Lung (tissue), 12 donors: ENCODE results near the gene CD69. TPM values are rescaled to one million over a fixed set of nuclear protein-coding genes. Genes with fewer than 3 reads are reported as not detected.
"Not testable (repeated sequence)": the region's sequence is repeated elsewhere in the genome, so short reads cannot be mapped to it uniquely, and the experiment has no call there.

Experiments used
- ATAC-seq: fragments of 200-7000 bp; cut with Tn5 transposase; one replicate; pipeline ENCODE4 v1.9.1; 2020; ENCODE audit warnings: moderate number of reproducible peaks; ENCODE audit not compliant: insufficient read depth, low FRiP score
- DNase-seq, 3 donors: peaks; one replicate each; pipeline ENCODE4 v3.0.0-alpha.2; 2013 to 2017
- H3K27ac ChIP-seq, 2 donors: one replicate each; pipeline ENCODE4 v1.5.1; 2013; ENCODE audit warnings: mild to moderate bottlenecking in 2 of 2, moderate library complexity in 2 of 2, control low read depth in 1 of 2, inconsistent platforms in 1 of 2, low read depth in 1 of 2, low read length in 1 of 2
- H3K27me3 ChIP-seq, 3 donors: one replicate each; pipeline ENCODE4 v1.5.1; 2013; ENCODE audit warnings: low read length in 2 of 3; ENCODE audit not compliant: control insufficient read depth in 3 of 3, insufficient read depth in 3 of 3
- H3K36me3 ChIP-seq, 4 donors: one replicate each; pipeline ENCODE4 v1.5.1; 2013; ENCODE audit warnings: low read length in 4 of 4, mild to moderate bottlenecking in 1 of 4, moderate library complexity in 1 of 4; ENCODE audit not compliant: control insufficient read depth in 4 of 4, insufficient read depth in 4 of 4
- H3K4me1 ChIP-seq, 5 donors: one replicate each; pipeline ENCODE4 v1.5.1; 2013; ENCODE audit warnings: low read length in 5 of 5, mild to moderate bottlenecking in 2 of 5, moderate library complexity in 1 of 5; ENCODE audit not compliant: control insufficient read depth in 5 of 5, insufficient read depth in 5 of 5
- H3K4me3 ChIP-seq: one replicate; pipeline ENCODE4 v1.5.1; 2013; ENCODE audit warnings: mild to moderate bottlenecking, control low read depth, moderate library complexity
- H3K9ac ChIP-seq, 2 donors: one replicate each; pipeline ENCODE4 v1.5.1; 2013; ENCODE audit warnings: low read length in 2 of 2, control low read depth in 1 of 2; ENCODE audit not compliant: insufficient read depth in 1 of 2
- H3K9me3 ChIP-seq, 4 donors: one replicate each; pipeline ENCODE4 v1.5.1; 2013; ENCODE audit warnings: low read length in 3 of 4, mild to moderate bottlenecking in 1 of 4, moderate library complexity in 1 of 4; ENCODE audit not compliant: control insufficient read depth in 4 of 4, insufficient read depth in 3 of 4
- WGBS, 2 donors: extraction: QIAGEN DNeasy Blood & Tissue Kit; methylation state at CpG; one replicate each; pipeline ENCODE4 v1.1.7; 2013; 5-methylcytosine and 5-hydroxymethylcytosine counted together
- polyA plus RNA-seq, 2 donors: library from polyadenylated mRNA; stranded (reverse); fragments of 200-250 nt; gene quantifications; one replicate each; pipeline ENCODE4 v1.2.1, GENCODE V29; 2013
- total RNA-seq, 2 donors: library from RNA; depleted of rRNA in 1 of 2; stranded (reverse); fragments of >200 nt in 1 of 2; gene quantifications; one replicate each; pipeline ENCODE4 v1.2.1, GENCODE V29; 2014 to 2021
- TF ChIP-seq, protein P1 (sequence below): IDR thresholded peaks from 2 replicates; pipeline ENCODE4 v1.5.1; 2012; ENCODE audit warnings: mild to moderate bottlenecking; ENCODE audit errors: control extremely low read depth, extremely low read depth
- donor health status: control.
- donor health status: control.
- donor health status: Bipolar disorder and iron deficiency.
- donor health status: healthy.
- donor health status: DM: yes; HTN: yes; CAD: no.

Gene CD69
- total and polyA plus RNA-seq, 4 donors, result 3.9 to 17.4 (median 9.7) TPM

DNA sequence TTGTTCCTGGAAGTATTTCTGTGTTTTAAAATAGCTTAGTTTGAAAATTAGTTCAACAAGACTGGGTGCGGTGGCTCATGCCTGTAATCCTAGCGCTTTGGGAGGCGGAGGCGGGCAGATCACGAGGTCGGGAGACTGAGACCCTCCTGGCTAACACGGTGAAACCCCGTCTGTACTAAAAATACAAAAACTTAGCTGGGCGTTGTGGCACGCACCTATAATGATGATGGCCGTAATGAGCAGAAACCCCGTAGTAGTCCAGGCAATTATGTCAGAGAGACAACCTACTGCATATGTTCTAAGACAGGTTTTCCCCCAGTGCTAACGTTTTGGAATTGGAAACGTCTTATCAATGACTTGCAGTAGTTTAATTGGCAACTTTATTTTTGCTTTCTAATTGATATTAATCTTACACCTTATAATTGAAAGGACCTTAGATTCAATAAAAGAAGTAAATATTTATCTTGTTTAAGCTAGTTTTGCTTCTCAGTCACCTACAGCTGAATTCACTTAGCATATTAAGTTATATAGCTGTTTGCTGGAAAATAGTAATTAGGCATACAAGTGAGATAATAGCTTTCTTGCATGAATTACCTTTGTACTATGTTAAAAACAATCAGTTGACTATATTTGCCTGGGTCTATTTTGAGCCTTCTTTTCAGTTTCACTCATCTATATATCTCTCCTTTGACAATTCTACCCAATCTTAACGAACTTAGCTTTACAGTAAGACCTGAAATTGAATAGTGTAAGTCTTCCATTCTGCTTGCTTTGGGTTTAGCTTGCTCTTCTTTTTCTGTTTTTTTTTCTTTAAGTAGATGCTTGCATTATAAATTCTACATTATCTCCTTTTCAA is 43.4 kb downstream of the CD69 start:
- Histone ChIP-seq H3K27me3 (no peaks in the 10 kb centered on the region), H3K27ac (no peak overlapping the region), H3K4me3 (no peak overlapping the region), H3K4me1 (peaks cover 0 to 14% (median 0%) of the 10 kb centered on the region in 5 donors), H3K9me3 (no peaks in the 10 kb centered on the region), H3K9ac (no peak overlapping the region), H3K36me3 (no peaks in the 10 kb centered on the region)
- TF ChIP-seq, protein P1, sequence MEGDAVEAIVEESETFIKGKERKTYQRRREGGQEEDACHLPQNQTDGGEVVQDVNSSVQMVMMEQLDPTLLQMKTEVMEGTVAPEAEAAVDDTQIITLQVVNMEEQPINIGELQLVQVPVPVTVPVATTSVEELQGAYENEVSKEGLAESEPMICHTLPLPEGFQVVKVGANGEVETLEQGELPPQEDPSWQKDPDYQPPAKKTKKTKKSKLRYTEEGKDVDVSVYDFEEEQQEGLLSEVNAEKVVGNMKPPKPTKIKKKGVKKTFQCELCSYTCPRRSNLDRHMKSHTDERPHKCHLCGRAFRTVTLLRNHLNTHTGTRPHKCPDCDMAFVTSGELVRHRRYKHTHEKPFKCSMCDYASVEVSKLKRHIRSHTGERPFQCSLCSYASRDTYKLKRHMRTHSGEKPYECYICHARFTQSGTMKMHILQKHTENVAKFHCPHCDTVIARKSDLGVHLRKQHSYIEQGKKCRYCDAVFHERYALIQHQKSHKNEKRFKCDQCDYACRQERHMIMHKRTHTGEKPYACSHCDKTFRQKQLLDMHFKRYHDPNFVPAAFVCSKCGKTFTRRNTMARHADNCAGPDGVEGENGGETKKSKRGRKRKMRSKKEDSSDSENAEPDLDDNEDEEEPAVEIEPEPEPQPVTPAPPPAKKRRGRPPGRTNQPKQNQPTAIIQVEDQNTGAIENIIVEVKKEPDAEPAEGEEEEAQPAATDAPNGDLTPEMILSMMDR, result no peak
- ATAC-seq (no peak), DNase-seq (no peak)
- WGBS, 2 donors, result 95 to 96% methylated on average over 15 of the region's 15 CpGs

DNA sequence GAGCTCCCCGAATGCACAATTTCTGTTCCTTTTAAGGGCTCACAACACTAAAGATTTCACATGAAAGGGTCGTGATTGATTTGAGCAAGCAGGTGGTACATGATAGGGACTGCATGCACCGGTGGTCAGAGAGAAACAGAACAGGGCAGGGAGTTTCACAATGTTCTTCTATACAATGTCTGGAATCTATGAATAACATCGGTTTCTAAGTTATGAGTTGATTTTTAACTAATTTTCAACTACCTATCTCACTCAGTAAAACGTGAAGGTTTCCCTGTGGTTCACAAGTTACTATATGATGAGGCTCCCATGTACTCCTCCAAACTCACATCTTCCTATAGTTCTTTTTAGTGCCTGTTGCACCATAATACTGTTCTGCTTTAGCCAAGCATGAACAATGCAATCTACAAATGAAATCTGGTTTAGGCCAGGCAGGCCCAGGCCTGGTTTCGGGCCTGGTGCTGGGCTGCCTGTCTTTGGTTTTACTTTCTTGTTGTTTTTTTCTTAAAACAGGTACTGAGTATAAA is 47.6 kb downstream of the CD69 start:
- not testable (repeated sequence) for ATAC-seq, H3K27ac ChIP-seq, H3K4me3 ChIP-seq, H3K9ac ChIP-seq, DNase-seq, H3K4me1 ChIP-seq, H3K36me3 ChIP-seq, H3K27me3 ChIP-seq, H3K9me3 ChIP-seq
- 83 to 84% methylated on average over 6 of the region's 6 CpGs for WGBS, 2 donors

DNA sequence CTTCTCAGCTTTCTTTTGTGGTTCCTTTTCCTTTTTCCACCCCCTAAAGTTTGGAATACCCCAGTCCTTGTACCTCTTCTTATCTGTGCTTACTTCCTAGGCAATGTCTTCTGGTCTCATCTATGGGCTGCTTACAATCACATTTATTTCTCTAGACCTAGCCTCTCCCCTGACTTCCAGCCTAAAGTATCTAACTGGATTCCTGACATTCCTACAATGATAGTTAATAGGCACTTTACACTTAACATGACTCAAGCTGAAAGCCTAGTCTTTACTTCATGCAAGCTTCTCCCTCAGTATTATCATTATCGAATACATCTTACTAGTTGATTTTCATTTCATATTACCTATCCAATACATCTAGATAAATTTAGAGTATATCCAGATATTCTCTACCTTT is 49.0 kb downstream of the CD69 start:
- WGBS, 2 donors, result 89 to 97% methylated on average over 1 of the region's 1 CpG
- Histone ChIP-seq H3K4me1 (peaks cover 0 to 2% (median 0%) of the 10 kb centered on the region in 5 donors), H3K36me3 (no peaks in the 10 kb centered on the region), H3K9me3 (no peaks in the 10 kb centered on the region), H3K9ac (no peak overlapping the region), H3K27me3 (no peaks in the 10 kb centered on the region), H3K4me3 (no peak overlapping the region), H3K27ac (no peak overlapping the region)
- no peak for DNase-seq
- TF ChIP-seq, protein P1, result no peak
- ATAC-seq, result no peak

DNA sequence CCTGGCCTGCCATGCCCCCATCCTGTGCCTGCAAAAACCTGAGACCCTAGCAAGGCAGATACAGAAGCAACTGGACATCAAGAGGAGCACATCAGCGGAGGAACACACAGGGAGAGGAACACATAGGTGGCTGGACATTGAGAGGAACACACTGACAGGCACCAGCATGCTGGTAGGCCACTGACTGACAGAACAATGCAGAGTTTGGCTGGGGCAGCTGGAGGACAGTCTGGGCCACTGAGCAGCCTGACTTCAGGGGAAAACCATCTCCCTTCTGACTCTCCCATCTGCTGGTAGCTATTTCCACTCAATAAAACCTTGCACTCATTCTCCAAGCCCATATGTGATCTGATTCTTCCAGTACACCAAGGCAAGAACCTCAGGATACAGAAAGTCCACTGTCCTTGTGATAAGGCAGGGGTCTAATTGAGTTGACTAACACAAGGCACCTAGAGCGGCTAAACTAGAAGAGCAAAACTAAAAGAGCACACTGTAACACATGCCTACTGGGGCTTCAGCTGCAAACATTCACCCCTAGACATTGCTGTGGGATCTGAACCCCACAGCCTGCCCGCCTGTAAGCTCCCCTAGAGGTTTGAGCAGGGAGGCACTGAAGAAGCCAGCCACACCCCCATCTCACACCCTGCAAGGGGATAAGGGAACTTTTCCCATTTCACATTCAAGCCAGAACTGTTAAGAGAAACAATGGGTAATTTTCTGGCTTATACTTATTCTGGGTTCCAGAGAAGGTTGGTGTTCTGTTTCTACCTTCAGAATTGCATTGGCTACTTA is 49.9 kb downstream of the CD69 start:
- Histone ChIP-seq H3K9me3 (no peaks in the 10 kb centered on the region), H3K27ac (no peak overlapping the region), H3K4me3 (no peak overlapping the region), H3K4me1 (peaks cover 0 to 2% (median 0%) of the 10 kb centered on the region in 5 donors), H3K36me3 (no peaks in the 10 kb centered on the region), H3K27me3 (no peaks in the 10 kb centered on the region), H3K9ac (no peak overlapping the region)
- TF ChIP-seq, protein P1, result no peak
- ATAC-seq (no peak), DNase-seq (no peak)
- WGBS, 2 donors, result 94 to 98% methylated on average over 3 of the region's 3 CpGs
